GM23338 (cell line): ENCODE results near the gene TPX2. TPM values are rescaled to one million over a fixed set of nuclear protein-coding genes. Genes with fewer than 3 reads are reported as not detected.

Source experiments
- ATAC-seq: fragments of 200-7000 bp; cut with Tn5 transposase; 3 replicates; pipeline ENCODE4 v1.9.1; 2020
- DNase-seq: peaks from one replicate; pipeline ENCODE4 v3.0.0-alpha.2; 2015; ENCODE audit warnings: low spot score
- H2AFZ ChIP-seq: fragments of 200-600 bp; sonication (generic); 2 replicates; pipeline ENCODE4 v1.8.0; 2016; ENCODE audit warnings: antibody characterized with exemption, mild to moderate bottlenecking, moderate library complexity
- H3F3A ChIP-seq: fragments of 200-600 bp; sonication (generic); replicated peaks from 2 replicates; pipeline ENCODE4 v1.8.0; 2017; ENCODE audit warnings: antibody characterized with exemption, mixed run types, low read depth
- H3K27ac ChIP-seq: fragments of 200-600 bp; sonication (generic); 2 replicates; pipeline ENCODE4 v1.6.1; 2016; ENCODE audit warnings: low read depth
- H3K27me3 ChIP-seq: fragments of 200-600 bp; sonication (generic); 2 replicates; pipeline ENCODE4 v1.8.0; 2016; ENCODE audit warnings: mild to moderate bottlenecking, mixed run types, moderate library complexity; ENCODE audit not compliant: insufficient read depth
- H3K36me3 ChIP-seq: fragments of 200-600 bp; sonication (generic); 2 replicates; pipeline ENCODE4 v1.8.0; 2016; ENCODE audit warnings: mild to moderate bottlenecking; ENCODE audit not compliant: insufficient read depth
- H3K4me1 ChIP-seq: fragments of 200-600 bp; sonication (generic); 2 replicates; pipeline ENCODE4 v1.8.0; 2016; ENCODE audit warnings: mild to moderate bottlenecking, moderate library complexity; ENCODE audit not compliant: insufficient read depth
- H3K4me2 ChIP-seq: fragments of 200-600 bp; sonication (generic); 2 replicates; pipeline ENCODE4 v1.7.1; 2017; ENCODE audit warnings: mixed run types
- H3K4me3 ChIP-seq: fragments of 200-600 bp; sonication (generic); 2 replicates; pipeline ENCODE4 v1.6.1; 2016; ENCODE audit warnings: mixed run types
- H3K79me2 ChIP-seq: fragments of 200-600 bp; sonication (generic); replicated peaks from 2 replicates; pipeline ENCODE4 v1.8.0; 2017; ENCODE audit warnings: mild to moderate bottlenecking; ENCODE audit not compliant: insufficient read depth
- H3K9me2 ChIP-seq: fragments of 200-600 bp; sonication (generic); 2 replicates; pipeline ENCODE4 v1.8.0; 2017; ENCODE audit not compliant: insufficient read depth
- H4K20me1 ChIP-seq: fragments of 200-600 bp; sonication (generic); replicated peaks from 2 replicates; pipeline ENCODE4 v1.8.0; 2017; ENCODE audit warnings: mild to moderate bottlenecking; ENCODE audit not compliant: insufficient read depth
- H3K27ac Mint-ChIP-seq: 2 replicates; pipeline ENCODE4 v1.8.0; 2020; ENCODE audit warnings: inconsistent platforms, mild to moderate bottlenecking, moderate library complexity, mixed read lengths
- H3K27me3 Mint-ChIP-seq: 3 replicates; pipeline ENCODE4 v1.8.0; 2022; ENCODE audit warnings: low read depth, mild to moderate bottlenecking, moderate library complexity, mixed read lengths, inconsistent platforms; ENCODE audit not compliant: insufficient read depth, poor library complexity
- H3K36me3 Mint-ChIP-seq: 3 replicates; pipeline ENCODE4 v1.8.0; 2021; ENCODE audit warnings: low read depth, mild to moderate bottlenecking, inconsistent platforms, moderate library complexity, mixed read lengths
- H3K4me1 Mint-ChIP-seq: 3 replicates; pipeline ENCODE4 v1.8.0; 2020; ENCODE audit warnings: mild to moderate bottlenecking, inconsistent platforms, mixed read lengths
- H3K4me3 Mint-ChIP-seq: 3 replicates; pipeline ENCODE4 v1.8.0; 2021; ENCODE audit warnings: moderate library complexity, mild to moderate bottlenecking, inconsistent platforms, mixed read lengths
- H3K9me3 Mint-ChIP-seq: 3 replicates; pipeline ENCODE4 v1.8.0; 2020; ENCODE audit warnings: moderate library complexity, mild to moderate bottlenecking, inconsistent platforms, mixed read lengths
- CREB1 ChIP-seq: fragments of 250-450 bp; sonication (Bioruptor Pico); IDR thresholded peaks from 2 replicates; pipeline ENCODE4 v1.5.0; 2020; ENCODE audit warnings: low read depth, mild to moderate bottlenecking, moderate library complexity
- JUNB ChIP-seq: IDR thresholded peaks from one replicate; pipeline ENCODE4 v1.6.1; 2016; ENCODE audit warnings: antibody characterized with exemption; ENCODE audit not compliant: unreplicated experiment
- POLR2AphosphoS5 ChIP-seq: IDR thresholded peaks from 2 replicates; pipeline ENCODE4 v1.6.1; 2016; ENCODE audit warnings: antibody characterized with exemption, low read depth
- REST ChIP-seq: IDR thresholded peaks from one replicate; pipeline ENCODE4 v1.6.1; 2018; ENCODE audit warnings: antibody characterized with exemption; ENCODE audit not compliant: unreplicated experiment
- STAT1 ChIP-seq: IDR thresholded peaks from one replicate; pipeline ENCODE4 v1.6.1; 2016; ENCODE audit warnings: antibody characterized with exemption; ENCODE audit not compliant: unreplicated experiment
- ZNF114 ChIP-seq: fragments of 250-450 bp; sonication (Bioruptor Pico); IDR thresholded peaks from 2 replicates; pipeline ENCODE4 v1.5.0; 2020; ENCODE audit warnings: mild to moderate bottlenecking, moderate library complexity
- ZNF331 ChIP-seq: fragments of 250-450 bp; sonication (Bioruptor Pico); IDR thresholded peaks from 2 replicates; pipeline ENCODE4 v1.5.0; 2020; ENCODE audit warnings: low read depth, mild to moderate bottlenecking, moderate library complexity
- ZNF462 ChIP-seq: fragments of 250-450 bp; sonication (Bioruptor Pico); IDR thresholded peaks from 2 replicates; pipeline ENCODE4 v1.5.0; 2020; ENCODE audit warnings: mild to moderate bottlenecking, moderate library complexity
- polyA plus RNA-seq: library from polyadenylated mRNA; unstranded; fragments of >200 nt; fragmentation: Nextera tagmentation; extraction: Ambion mirVana; gene quantifications from 2 replicates; pipeline ENCODE4 v1.2.1, GENCODE V29; 2016
- total RNA-seq: library from RNA; depleted of rRNA; stranded (reverse); fragments of >200 nt; shearing (Covaris generic); gene quantifications from 2 replicates; pipeline ENCODE4 v1.2.3, GENCODE V29; 2014

Gene TPX2
- total and polyA plus RNA-seq, 2 experiments from 2014 or later, result 101 to 159 TPM

DNA sequence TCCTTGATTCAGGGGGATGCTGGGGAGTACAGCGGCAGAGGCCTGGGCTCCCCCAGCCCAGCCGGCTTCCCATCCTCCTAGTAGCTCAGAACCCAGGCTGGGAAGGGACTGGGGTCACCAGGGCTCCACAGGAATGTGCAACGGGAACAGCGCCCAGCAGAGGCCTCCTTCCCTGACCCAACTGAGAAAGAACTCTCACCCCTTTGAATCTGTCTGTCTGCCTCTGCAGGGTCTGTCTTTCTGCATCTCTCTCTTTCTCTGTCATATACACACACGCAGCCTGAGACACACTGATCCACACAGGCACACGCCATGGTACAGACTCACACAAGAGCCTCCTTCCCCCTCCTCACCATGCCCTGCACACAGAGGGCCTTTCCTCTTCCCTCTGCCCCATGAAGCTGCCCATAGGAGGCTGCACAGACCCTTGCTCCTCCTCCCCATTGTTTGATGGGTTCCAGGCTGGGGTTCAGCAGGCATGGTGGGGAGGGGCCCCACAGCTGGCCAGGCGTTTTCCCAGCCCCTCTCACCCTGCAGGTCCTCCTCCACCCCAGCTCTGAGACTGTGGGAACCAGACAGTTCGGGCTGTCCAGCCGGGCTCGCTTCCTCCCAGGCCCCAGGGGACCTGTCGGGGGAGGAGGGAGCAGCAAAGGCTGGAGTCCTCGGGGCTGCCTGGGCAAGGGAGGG, 103.5 kb downstream of the TPX2 start:
- H3F3A ChIP-seq, result 0 out of 2 replicates have a peak, but pooled peaks cover 2% of the 10 kb centered on the region
- H3K4me1 Mint-ChIP-seq, result peaks cover 24% of the 10 kb centered on the region
- H3K4me3 Mint-ChIP-seq, result no peak overlapping the region
- TF ChIP-seq STAT1, result no peak
- no peak for TF ChIP-seq POLR2AphosphoS5
- no peak for TF ChIP-seq REST
- TF ChIP-seq ZNF331 (CRISPR knock-in tag), result no peak
- no peak for TF ChIP-seq CREB1 (CRISPR knock-in tag)
- no peak for TF ChIP-seq JUNB
- no peak for TF ChIP-seq ZNF462 (CRISPR knock-in tag)
- no peak for TF ChIP-seq ZNF114
- H3K27me3 Mint-ChIP-seq, result peaks cover 5% of the 10 kb centered on the region
- no peak overlapping the region for H3K27ac ChIP-seq
- peaks cover 21% of the 10 kb centered on the region; the same call in 1 of the 2 replicates for H3K4me1 ChIP-seq
- no peaks in the 10 kb centered on the region for H3K36me3 Mint-ChIP-seq
- DNase-seq (peak; percentile 57), ATAC-seq (peak; percentile 23)
- H4K20me1 ChIP-seq, result no peaks in the 10 kb centered on the region
- H3K9me2 ChIP-seq, result 0 out of 2 replicates have a peak, but pooled peaks cover 5% of the 10 kb centered on the region
- no peaks in the 10 kb centered on the region for H3K79me2 ChIP-seq
- 0 out of 2 replicates have a peak, but pooled peaks cover 7% of the 10 kb centered on the region for H3K27me3 ChIP-seq
- H3K4me2 ChIP-seq, result peak overlapping the region; percentile 35; the same call in 1 of the 2 replicates
- H3K36me3 ChIP-seq, result no peaks in the 10 kb centered on the region
- H2AFZ ChIP-seq, result peak overlapping the region; percentile 94
- H3K27ac Mint-ChIP-seq, result no peak overlapping the region
- H3K4me3 ChIP-seq, result no peak overlapping the region
- peaks cover 11% of the 10 kb centered on the region; the same call in 1 of the 3 replicates for H3K9me3 Mint-ChIP-seq
